Left lobe of liver (tissue), 2 donors: ENCODE results near the gene NSMF. TPM values are rescaled to one million over a fixed set of nuclear protein-coding genes. Genes with fewer than 3 reads are reported as not detected.
"Not testable (repeated sequence)": the region's sequence is repeated elsewhere in the genome, so short reads cannot be mapped to it uniquely, and the experiment has no call there.

ENCODE experiments used
- ATAC-seq: fragments of 200-7000 bp; cut with Tn5 transposase; one replicate; pipeline ENCODE4 v1.9.1; 2020; ENCODE audit warnings: mild to moderate bottlenecking, moderate library complexity
- DNase-seq: peaks from one replicate; pipeline ENCODE4 v3.0.0-alpha.2; 2020; ENCODE audit warnings: low spot score
- total RNA-seq: library from RNA; stranded (reverse); gene quantifications from one replicate; pipeline ENCODE4 v1.2.1, GENCODE V29; 2021
- donor health status: DM: no; HTN: no; CAD: no; lungs with moderate emphysema.
- donor health status: DM: no; HTN: yes; CAD: no.

NSMF gene
- total RNA-seq, 1 donor from 2014 or later: 23.0 TPM

- ATAC-seq: no peak
Observed at GRCh38 chr9:137477778-137478612, 18.9 kb upstream of the NSMF start.

GRCh38 chr9:137476856-137477255 lies 17.7 kb upstream of the NSMF start:
- no peak for DNase-seq
- ATAC-seq: no peak

More at GRCh38 chr9:137477778-137478612, 18.9 kb upstream of the NSMF start:
- DNase-seq: no peak

- DNase-seq (no peak), ATAC-seq (no peak)
Observed at GRCh38 chr9:137475666-137476065, 16.5 kb upstream of the NSMF start.

GRCh38 chr9:137474271-137474670 lies 15.1 kb upstream of the NSMF start:
- DNase-seq (no peak), ATAC-seq (no peak)

GRCh38 chr9:137470785-137471184 lies 11.7 kb upstream of the NSMF start:
- DNase-seq (no peak), ATAC-seq (no peak)

- ATAC-seq: no peak
- DNase-seq: no peak
Observed at GRCh38 chr9:137467896-137468295, 8.8 kb upstream of the NSMF start.

GRCh38 chr9:137467161-137467581 lies 8.0 kb upstream of the NSMF start:
- DNase-seq: no peak
- ATAC-seq: no peak

- not testable (repeated sequence) for ATAC-seq, DNase-seq
Observed at GRCh38 chr9:137466389-137467085, 7.4 kb upstream of the NSMF start.

- ATAC-seq (no peak), DNase-seq (no peak)
Observed at GRCh38 chr9:137465720-137466388, 6.7 kb upstream of the NSMF start.

- no peak for ATAC-seq
- DNase-seq: no peak
Observed at GRCh38 chr9:137465000-137465719, 6.0 kb upstream of the NSMF start.

- no peak for DNase-seq
Observed at GRCh38 chr9:137464291-137464999, 5.3 kb upstream of the NSMF start.

GRCh38 chr9:137463931-137464290 lies 4.8 kb upstream of the NSMF start:
- DNase-seq (no peak), ATAC-seq (no peak)

More at GRCh38 chr9:137464291-137464999, 5.3 kb upstream of the NSMF start:
- ATAC-seq: no peak

- no peak for DNase-seq
Observed at GRCh38 chr9:137462986-137463930, 4.1 kb upstream of the NSMF start.

GRCh38 chr9:137462396-137462985 lies 3.4 kb upstream of the NSMF start:
- DNase-seq (no peak), ATAC-seq (no peak)

More at GRCh38 chr9:137462986-137463930, 4.1 kb upstream of the NSMF start:
- ATAC-seq: no peak

- no peak for DNase-seq
- no peak for ATAC-seq
Observed at GRCh38 chr9:137461663-137462395, 2.7 kb upstream of the NSMF start.

- no peak for DNase-seq
- ATAC-seq: no peak
Observed at GRCh38 chr9:137461316-137461662, 2.2 kb upstream of the NSMF start.

- no peak for DNase-seq
- ATAC-seq: no peak
Observed at GRCh38 chr9:137460363-137461315, 1.5 kb upstream of the NSMF start.
